Measurements from ENCODE around the gene CREG1.

CREG1 gene

GRCh38 chr1:167582722-167583121 is 29.2 kb upstream of the CREG1 start:
- WGBS, result 89% methylated on average over 4 of the region's 4 CpGs
- no peak overlapping the region for H3K4ac ChIP-seq (ENCODE audit: low read depth in 1 of 2, low read length in 2 of 2)
- peaks cover 15 to 36% of the 10 kb centered on the region in 2 experiments for H3K27me3 ChIP-seq (ENCODE audit: control insufficient read depth in 1 of 2, insufficient read depth in 1 of 2, low read length in 2 of 2)
- no peak overlapping the region for H2BK15ac ChIP-seq (ENCODE audit: low read depth, poor library complexity, severe bottlenecking)
- no peak overlapping the region for H2AK5ac ChIP-seq (ENCODE audit: low read length, severe bottlenecking)
- H2BK5ac ChIP-seq (ENCODE audit: low read depth, low read length, poor library complexity, severe bottlenecking), result no peak overlapping the region
- H3K9me3 ChIP-seq (ENCODE audit: control insufficient read depth, low read length), result no peaks in the 10 kb centered on the region
- H3K4me1 ChIP-seq (ENCODE audit: control insufficient read depth, insufficient read depth, low read depth, low read length), result no peaks in the 10 kb centered on the region
- H3K4me3 ChIP-seq (ENCODE audit: insufficient read depth in 1 of 2, low read depth in 1 of 2, low read length in 2 of 2), result no peak overlapping the region
- no peak overlapping the region for H2AFZ ChIP-seq (ENCODE audit: low read depth, low read length)
- H3K23ac ChIP-seq (ENCODE audit: low read length in 2 of 2), result no peak overlapping the region
- H3K79me1 ChIP-seq (replicated peaks; ENCODE audit: low read length, poor library complexity, severe bottlenecking), result no peaks in the 10 kb centered on the region
- no peak overlapping the region for H4K8ac ChIP-seq (ENCODE audit: low read length)
- H3K36me3 ChIP-seq (ENCODE audit: control insufficient read depth in 1 of 2, insufficient read depth in 2 of 2, low read depth in 1 of 2, low read length in 2 of 2), result no peaks in the 10 kb centered on the region
- H3K27ac ChIP-seq (ENCODE audit: low read length, poor library complexity, severe bottlenecking), result no peak overlapping the region
- H3K4me2 ChIP-seq (ENCODE audit: low read length, poor library complexity, severe bottlenecking), result no peak overlapping the region
- no peak overlapping the region for H2BK12ac ChIP-seq (ENCODE audit: low read length in 2 of 2)
- H2BK120ac ChIP-seq (ENCODE audit: low read depth, low read length), result no peak overlapping the region
- no peak overlapping the region for H3K18ac ChIP-seq (ENCODE audit: low read depth in 1 of 2, low read length in 2 of 2)
- no peak overlapping the region for H4K91ac ChIP-seq (ENCODE audit: low read length)
- H3K14ac ChIP-seq (ENCODE audit: low read length in 2 of 2), result no peak overlapping the region
- no peak for DNase-seq
- no peak overlapping the region for H3K9ac ChIP-seq (ENCODE audit: low read length)

GRCh38 chr1:167582064-167582463 is 28.5 kb upstream of the CREG1 start:
- Histone ChIP-seq H2AFZ (ENCODE audit: low read depth, low read length) (no peak overlapping the region), H3K36me3 (ENCODE audit: control insufficient read depth in 1 of 2, insufficient read depth in 2 of 2, low read depth in 1 of 2, low read length in 2 of 2) (no peaks in the 10 kb centered on the region), H4K8ac (ENCODE audit: low read length) (no peak overlapping the region), H3K9me3 (ENCODE audit: control insufficient read depth, low read length) (no peaks in the 10 kb centered on the region), H4K91ac (ENCODE audit: low read length) (no peak overlapping the region), H2BK120ac (ENCODE audit: low read depth, low read length) (no peak overlapping the region), H3K27ac (ENCODE audit: low read length, poor library complexity, severe bottlenecking) (no peak overlapping the region), H3K23ac (ENCODE audit: low read length in 2 of 2) (no peak overlapping the region), H3K27me3 (ENCODE audit: control insufficient read depth in 1 of 2, insufficient read depth in 1 of 2, low read length in 2 of 2) (peaks cover 19 to 33% of the 10 kb centered on the region in 2 experiments), H3K4me3 (ENCODE audit: insufficient read depth in 1 of 2, low read depth in 1 of 2, low read length in 2 of 2) (no peak overlapping the region), H2BK15ac (ENCODE audit: low read depth, poor library complexity, severe bottlenecking) (no peak overlapping the region), H3K4me2 (ENCODE audit: low read length, poor library complexity, severe bottlenecking) (no peak overlapping the region), H2BK12ac (ENCODE audit: low read length in 2 of 2) (no peak overlapping the region), H2AK5ac (ENCODE audit: low read length, severe bottlenecking) (no peak overlapping the region), H3K9ac (ENCODE audit: low read length) (no peak overlapping the region), H3K18ac (ENCODE audit: low read depth in 1 of 2, low read length in 2 of 2) (no peak overlapping the region), H3K14ac (ENCODE audit: low read length in 2 of 2) (no peak overlapping the region), H3K4me1 (ENCODE audit: control insufficient read depth, insufficient read depth, low read depth, low read length) (no peaks in the 10 kb centered on the region), H3K79me1 (replicated peaks; ENCODE audit: low read length, poor library complexity, severe bottlenecking) (no peaks in the 10 kb centered on the region), H3K4ac (ENCODE audit: low read depth in 1 of 2, low read length in 2 of 2) (no peak overlapping the region), H2BK5ac (ENCODE audit: low read depth, low read length, poor library complexity, severe bottlenecking) (no peak overlapping the region)
- no peak for DNase-seq
- WGBS, result 70% methylated on average over 1 of the region's 1 CpG

GRCh38 chr1:167579986-167580385 is 26.4 kb upstream of the CREG1 start:
- Histone ChIP-seq H3K79me1 (replicated peaks; ENCODE audit: low read length, poor library complexity, severe bottlenecking) (no peaks in the 10 kb centered on the region), H3K14ac (ENCODE audit: low read length in 2 of 2) (no peak overlapping the region), H3K23ac (ENCODE audit: low read length in 2 of 2) (no peak overlapping the region), H2BK120ac (ENCODE audit: low read depth, low read length) (no peak overlapping the region), H3K18ac (ENCODE audit: low read depth in 1 of 2, low read length in 2 of 2) (no peak overlapping the region), H3K4ac (ENCODE audit: low read depth in 1 of 2, low read length in 2 of 2) (no peak overlapping the region), H2AK5ac (ENCODE audit: low read length, severe bottlenecking) (no peak overlapping the region), H3K36me3 (ENCODE audit: control insufficient read depth in 1 of 2, insufficient read depth in 2 of 2, low read depth in 1 of 2, low read length in 2 of 2) (no peaks in the 10 kb centered on the region), H3K9ac (ENCODE audit: low read length) (no peak overlapping the region), H3K9me3 (ENCODE audit: control insufficient read depth, low read length) (no peaks in the 10 kb centered on the region), H2BK12ac (ENCODE audit: low read length in 2 of 2) (no peak overlapping the region), H3K4me3 (ENCODE audit: insufficient read depth in 1 of 2, low read depth in 1 of 2, low read length in 2 of 2) (no peak overlapping the region), H3K4me2 (ENCODE audit: low read length, poor library complexity, severe bottlenecking) (no peak overlapping the region), H2BK15ac (ENCODE audit: low read depth, poor library complexity, severe bottlenecking) (no peak overlapping the region), H2BK5ac (ENCODE audit: low read depth, low read length, poor library complexity, severe bottlenecking) (no peak overlapping the region), H4K8ac (ENCODE audit: low read length) (no peak overlapping the region), H3K27me3 (ENCODE audit: control insufficient read depth in 1 of 2, insufficient read depth in 1 of 2, low read length in 2 of 2) (peaks cover 34 to 37% of the 10 kb centered on the region in 2 experiments), H3K4me1 (ENCODE audit: control insufficient read depth, insufficient read depth, low read depth, low read length) (no peaks in the 10 kb centered on the region), H4K91ac (ENCODE audit: low read length) (no peak overlapping the region), H3K27ac (ENCODE audit: low read length, poor library complexity, severe bottlenecking) (no peak overlapping the region), H2AFZ (ENCODE audit: low read depth, low read length) (no peak overlapping the region)
- DNase-seq, result no peak
- WGBS, result 80% methylated on average over 4 of the region's 4 CpGs

- 56% methylated on average over 2 of the region's 2 CpGs for WGBS
- DNase-seq, result no peak
- no peak overlapping the region for H4K91ac ChIP-seq (ENCODE audit: low read length)
- H3K4me3 ChIP-seq (ENCODE audit: insufficient read depth in 1 of 2, low read depth in 1 of 2, low read length in 2 of 2), result no peak overlapping the region
- no peak overlapping the region for H3K23ac ChIP-seq (ENCODE audit: low read length in 2 of 2)
- no peak overlapping the region for H2BK12ac ChIP-seq (ENCODE audit: low read length in 2 of 2)
- no peaks in the 10 kb centered on the region for H3K9me3 ChIP-seq (ENCODE audit: control insufficient read depth, low read length)
- no peak overlapping the region for H2BK120ac ChIP-seq (ENCODE audit: low read depth, low read length)
- no peak overlapping the region for H3K4me2 ChIP-seq (ENCODE audit: low read length, poor library complexity, severe bottlenecking)
- no peak overlapping the region for H3K4ac ChIP-seq (ENCODE audit: low read depth in 1 of 2, low read length in 2 of 2)
- no peak overlapping the region for H3K18ac ChIP-seq (ENCODE audit: low read depth in 1 of 2, low read length in 2 of 2)
- no peaks in the 10 kb centered on the region for H3K79me1 ChIP-seq (replicated peaks; ENCODE audit: low read length, poor library complexity, severe bottlenecking)
- no peaks in the 10 kb centered on the region for H3K4me1 ChIP-seq (ENCODE audit: control insufficient read depth, insufficient read depth, low read depth, low read length)
- H2AFZ ChIP-seq (ENCODE audit: low read depth, low read length), result no peak overlapping the region
- no peak overlapping the region for H2BK5ac ChIP-seq (ENCODE audit: low read depth, low read length, poor library complexity, severe bottlenecking)
- no peaks in the 10 kb centered on the region for H3K36me3 ChIP-seq (ENCODE audit: control insufficient read depth in 1 of 2, insufficient read depth in 2 of 2, low read depth in 1 of 2, low read length in 2 of 2)
- H2BK15ac ChIP-seq (ENCODE audit: low read depth, poor library complexity, severe bottlenecking), result no peak overlapping the region
- no peak overlapping the region for H3K27ac ChIP-seq (ENCODE audit: low read length, poor library complexity, severe bottlenecking)
- H4K8ac ChIP-seq (ENCODE audit: low read length), result no peak overlapping the region
- H3K14ac ChIP-seq (ENCODE audit: low read length in 2 of 2), result no peak overlapping the region
- H3K27me3 ChIP-seq (ENCODE audit: control insufficient read depth in 1 of 2, insufficient read depth in 1 of 2, low read length in 2 of 2), result peaks cover 31 to 34% of the 10 kb centered on the region in 2 experiments
- no peak overlapping the region for H2AK5ac ChIP-seq (ENCODE audit: low read length, severe bottlenecking)
- H3K9ac ChIP-seq (ENCODE audit: low read length), result no peak overlapping the region
Measured at GRCh38 chr1:167578939-167579521, 25.5 kb upstream of the CREG1 start.

Measured in mesenchymal stem cell (in vitro differentiated cells and primary cell).